HCT116 (cell line): ENCODE measurements around the gene FBXO31. TPM values are rescaled to one million over a fixed set of nuclear protein-coding genes. Genes with fewer than 3 reads are reported as not detected.

Experiments used
- ATAC-seq: fragments of 200-7000 bp; cut with Tn5 transposase; 2 replicates; pipeline ENCODE4 v1.9.1; 2020; ENCODE audit warnings: mild to moderate bottlenecking, moderate library complexity
- BruUV-seq: library from RNA; stranded (reverse); fragments of 400-500 nt; replicated peaks from 2 replicates; lab custom pipeline; 2021; lab: Mats Ljungman, UMichigan
- CTCF ChIA-PET: fragments of 300-600 bp; sonication (Branson Sonifier 250); formaldehyde crosslinking; loops from one replicate; lab custom pipeline; 2021; ENCODE audit warnings: antibody characterized with exemption; lab: Charles Lee
- POLR2A ChIA-PET: fragments of 300-600, 350-600 bp; sonication (Branson Sonifier 250); formaldehyde crosslinking; loops from one replicate; lab custom pipeline; 2021; ENCODE audit warnings: antibody characterized with exemption; lab: Charles Lee
- RAD21 ChIA-PET, 2 experiments: fragments of 300-600 bp; sonication (Branson Sonifier 250); formaldehyde crosslinking; loops; one replicate each; lab custom pipeline; 2023; ENCODE audit warnings: low total read pairs in 2 of 2; ENCODE audit not compliant: uncharacterized antibody in 2 of 2, unreplicated experiment in 2 of 2, low non-redundant PET in 1 of 2; lab: Charles Lee
- DNase-seq: peaks from one replicate; pipeline ENCODE4 v3.0.0-alpha.2; 2010; ENCODE audit warnings: low read depth, low spot score
- H2AFZ ChIP-seq: fragments of 200-600 bp; shearing (Covaris generic), sonication (generic); 2 replicates; pipeline ENCODE4 v1.6.1; 2017; ENCODE audit warnings: low read depth, mixed run types, mixed read lengths, antibody characterized with exemption, low read length; ENCODE audit not compliant: poor library complexity, severe bottlenecking
- H3K27ac ChIP-seq: 2 replicates; pipeline ENCODE4 v1.5.1; 2012; ENCODE audit warnings: low read depth, low read length
- H3K27me3 ChIP-seq: fragments of 200-600 bp; sonication (generic); 2 replicates; pipeline ENCODE4 v1.6.1; 2016; ENCODE audit warnings: mixed run types, low read length, mixed read lengths; ENCODE audit not compliant: insufficient read depth
- H3K36me3 ChIP-seq, 2 experiments: fragments of 200-500 bp in 1 of 2; fragments of 200-600 bp in 1 of 2; sonication (Bioruptor generic) in 1 of 2; sonication (generic) in 1 of 2; 2 replicates each; pipeline versions ENCODE4 v1.5.1 to v1.6.1; 2014 to 2016; ENCODE audit warnings: low read length in 2 of 2, inconsistent platforms in 1 of 2, mixed read lengths in 1 of 2, mixed run types in 1 of 2; ENCODE audit not compliant: insufficient read depth in 2 of 2, control insufficient read depth in 1 of 2
- H3K4me1 ChIP-seq, 2 experiments: fragments of 200-600 bp in 1 of 2; sonication (generic) in 1 of 2; 2 replicates each; pipeline versions ENCODE4 v1.5.1 to v1.6.1; 2012 to 2017; ENCODE audit warnings: low read length in 2 of 2, inconsistent platforms in 1 of 2, mild to moderate bottlenecking in 1 of 2, mixed read lengths in 1 of 2, mixed run types in 1 of 2, moderate library complexity in 1 of 2; ENCODE audit not compliant: insufficient read depth in 2 of 2, control insufficient read depth in 1 of 2
- H3K4me2 ChIP-seq: fragments of 200-600 bp; sonication (generic); 2 replicates; pipeline ENCODE4 v1.6.1; 2017; ENCODE audit warnings: mixed run types, low read length, mixed read lengths
- H3K4me3 ChIP-seq, 2 experiments: fragments of 200-600 bp in 1 of 2; sonication (generic) in 1 of 2; replicated peaks in 1 of 2; 2 replicates each; pipeline ENCODE4 v1.5.1; 2011 to 2016; ENCODE audit warnings: low read length in 2 of 2, control low read depth in 1 of 2, low read depth in 1 of 2, mild to moderate bottlenecking in 1 of 2, mixed read lengths in 1 of 2, mixed run types in 1 of 2
- H3K79me2 ChIP-seq: fragments of 200-600 bp; sonication (generic); 2 replicates; pipeline ENCODE4 v1.6.1; 2017; ENCODE audit warnings: mild to moderate bottlenecking, mixed run types, low read length, moderate library complexity, mixed read lengths; ENCODE audit not compliant: insufficient read depth
- H3K9ac ChIP-seq: fragments of 200-600 bp; sonication (generic); 2 replicates; pipeline ENCODE4 v1.6.1; 2016; ENCODE audit warnings: low read length, mixed read lengths
- H3K9me2 ChIP-seq: fragments of 200-600 bp; sonication (generic), shearing (Covaris generic); 2 replicates; pipeline ENCODE4 v1.6.1; 2017; ENCODE audit warnings: mixed run types, mild to moderate bottlenecking, moderate library complexity; ENCODE audit not compliant: insufficient read depth
- H3K9me3 ChIP-seq, 2 experiments: fragments of 200-500 bp in 1 of 2; fragments of 200-600 bp in 1 of 2; sonication (Bioruptor generic) in 1 of 2; sonication (generic) in 1 of 2; 2 replicates each; pipeline ENCODE4 v1.6.1; 2014 to 2017; ENCODE audit warnings: low read length in 2 of 2, mixed read lengths in 2 of 2, inconsistent platforms in 1 of 2, low read depth in 1 of 2, mild to moderate bottlenecking in 1 of 2, mixed run types in 1 of 2, moderate library complexity in 1 of 2; ENCODE audit not compliant: control insufficient read depth in 1 of 2, insufficient read depth in 1 of 2
- H4K20me1 ChIP-seq: fragments of 200-600 bp; sonication (generic), shearing (Covaris generic); 2 replicates; pipeline ENCODE4 v1.6.1; 2017; ENCODE audit warnings: mixed run types, mild to moderate bottlenecking, moderate library complexity; ENCODE audit not compliant: insufficient read depth
- ATF3 ChIP-seq: IDR thresholded peaks from 2 replicates; pipeline ENCODE4 v1.6.1; 2012
- CEBPB ChIP-seq: IDR thresholded peaks from 2 replicates; pipeline ENCODE4 v1.6.1; 2012; ENCODE audit warnings: low read depth
- CTCF ChIP-seq, 3 experiments: fragments of 200-600 bp in 1 of 3; sonication (generic) in 1 of 3; IDR thresholded peaks in 2 of 3; conservative IDR thresholded peaks in 1 of 3; 2 replicates each; pipeline ENCODE4 v1.5.1; 2012 to 2017; ENCODE audit warnings: low read depth in 2 of 3, low read length in 2 of 3, antibody characterized with exemption in 1 of 3, borderline replicate concordance in 1 of 3, control low read depth in 1 of 3, mild to moderate bottlenecking in 1 of 3, mixed read lengths in 1 of 3, mixed run types in 1 of 3, moderate library complexity in 1 of 3; ENCODE audit not compliant: insufficient read depth in 1 of 3
- EGR1 ChIP-seq: IDR thresholded peaks from 2 replicates; pipeline ENCODE4 v1.6.1; 2012; ENCODE audit warnings: low read depth
- ELF1 ChIP-seq: IDR thresholded peaks from 2 replicates; pipeline ENCODE4 v1.6.1; 2012; ENCODE audit warnings: low read depth, borderline replicate concordance
- EZH2 ChIP-seq: fragments of 200-600 bp; sonication (generic); IDR thresholded peaks from 2 replicates; pipeline ENCODE4 v1.6.1; 2017; ENCODE audit warnings: antibody characterized with exemption, mixed run types
- FOSL1 ChIP-seq: IDR thresholded peaks from 2 replicates; pipeline ENCODE4 v1.6.1; 2012; ENCODE audit warnings: low read depth
- JUND ChIP-seq: IDR thresholded peaks from 2 replicates; pipeline ENCODE4 v1.6.1; 2012
- RAD21 ChIP-seq: IDR thresholded peaks from 2 replicates; pipeline ENCODE4 v1.6.1; 2012; ENCODE audit warnings: low read depth, mild to moderate bottlenecking
- REST ChIP-seq: IDR thresholded peaks from 2 replicates; pipeline ENCODE4 v1.6.1; 2012; ENCODE audit warnings: low read depth
- SIN3A ChIP-seq: IDR thresholded peaks from 2 replicates; pipeline ENCODE4 v1.6.1; 2012; ENCODE audit warnings: low read depth
- SRF ChIP-seq: IDR thresholded peaks from 2 replicates; pipeline ENCODE4 v1.6.1; 2012; ENCODE audit warnings: low read depth
- TCF7L2 ChIP-seq: IDR thresholded peaks from 2 replicates; pipeline ENCODE4 v1.7.0; 2011; ENCODE audit warnings: borderline replicate concordance, inconsistent platforms; ENCODE audit not compliant: insufficient read depth, insufficient read length; ENCODE audit errors: extremely low read depth
- YY1 ChIP-seq: IDR thresholded peaks from 2 replicates; pipeline ENCODE4 v1.6.1; 2011; ENCODE audit warnings: low read length, low read depth, moderate library complexity, mild to moderate bottlenecking; ENCODE audit not compliant: insufficient replicate concordance; ENCODE audit errors: extremely low read depth
- ZFX ChIP-seq: fragments of 450-650 bp; IDR thresholded peaks from 2 replicates; pipeline ENCODE4 v1.6.1; 2017
- ZNF274 ChIP-seq: fragments of 200-500 bp; sonication (Bioruptor generic); IDR thresholded peaks from 2 replicates; pipeline ENCODE4 v1.6.1; 2014; ENCODE audit warnings: mild to moderate bottlenecking, low read depth, low read length, inconsistent platforms
- intact Hi-C: fragments of 100-400 bp; cut with micrococcal nuclease; formaldehyde crosslinking; loops from 2 replicates; pipeline ENCODE4 v1.10.0; 2022
- total RNA-seq: library from RNA; stranded (reverse); gene quantifications from one replicate; pipeline ENCODE4 v1.2.1, GENCODE V29; 2021; ENCODE audit not compliant: unreplicated experiment
- TF ChIP-seq, protein P1 (sequence below): IDR thresholded peaks from 2 replicates; pipeline ENCODE4 v1.6.1; 2011; ENCODE audit warnings: mild to moderate bottlenecking, low read length, moderate library complexity; ENCODE audit not compliant: insufficient replicate concordance; ENCODE audit errors: extremely low read depth

FBXO31 gene
- total RNA-seq, 1 experiment from 2014 or later, result 52.1 TPM

GRCh38 chr16:87333101-87333500 lies 50.5 kb downstream of the FBXO31 start:
- ChIA-PET RAD21 (interaction anchor here in 1 of 2 experiments (0.7 kb wide), 1 partner anchor 28 kb away, joined by 3 read pairs; no protein-coding TSS in a partner anchor), CTCF (interaction anchor here (0.6 kb wide), 1 partner anchor 56 kb away, joined by 3 read pairs; no protein-coding TSS in a partner anchor), POLR2A (no interaction called here)
- TF ChIP-seq ZFX, result no peak
- no peak for TF ChIP-seq SIN3A
- TF ChIP-seq SRF, result no peak
- TF ChIP-seq ZNF274, result no peak
- no peak for TF ChIP-seq RAD21
- TF ChIP-seq REST, result no peak
- TF ChIP-seq YY1, result no peak
- no peak for TF ChIP-seq JUND
- TF ChIP-seq, protein P1, sequence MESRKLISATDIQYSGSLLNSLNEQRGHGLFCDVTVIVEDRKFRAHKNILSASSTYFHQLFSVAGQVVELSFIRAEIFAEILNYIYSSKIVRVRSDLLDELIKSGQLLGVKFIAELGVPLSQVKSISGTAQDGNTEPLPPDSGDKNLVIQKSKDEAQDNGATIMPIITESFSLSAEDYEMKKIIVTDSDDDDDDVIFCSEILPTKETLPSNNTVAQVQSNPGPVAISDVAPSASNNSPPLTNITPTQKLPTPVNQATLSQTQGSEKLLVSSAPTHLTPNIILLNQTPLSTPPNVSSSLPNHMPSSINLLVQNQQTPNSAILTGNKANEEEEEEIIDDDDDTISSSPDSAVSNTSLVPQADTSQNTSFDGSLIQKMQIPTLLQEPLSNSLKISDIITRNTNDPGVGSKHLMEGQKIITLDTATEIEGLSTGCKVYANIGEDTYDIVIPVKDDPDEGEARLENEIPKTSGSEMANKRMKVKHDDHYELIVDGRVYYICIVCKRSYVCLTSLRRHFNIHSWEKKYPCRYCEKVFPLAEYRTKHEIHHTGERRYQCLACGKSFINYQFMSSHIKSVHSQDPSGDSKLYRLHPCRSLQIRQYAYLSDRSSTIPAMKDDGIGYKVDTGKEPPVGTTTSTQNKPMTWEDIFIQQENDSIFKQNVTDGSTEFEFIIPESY, result no peak
- no peak for TF ChIP-seq TCF7L2
- TF ChIP-seq FOSL1, result no peak
- no peak for TF ChIP-seq ATF3
- TF ChIP-seq ELF1, result no peak
- no peak for TF ChIP-seq CTCF (IDR thresholded peaks at IDR 0.05 in 2 of 3, conservative IDR thresholded peaks at IDR 0.05 in 1 of 3; ENCODE audit: borderline replicate concordance in 1 of 3, insufficient read depth in 1 of 3, low read depth in 2 of 3, low read length in 2 of 3)
- no peak for TF ChIP-seq EZH2
- TF ChIP-seq CEBPB, result no peak
- TF ChIP-seq EGR1, result no peak
- Histone ChIP-seq H3K4me1 (no peaks in the 10 kb centered on the region), H3K27ac (no peak overlapping the region), H4K20me1 (no peaks in the 10 kb centered on the region), H3K9me2 (no peaks in the 10 kb centered on the region), H3K4me3 (no peak overlapping the region), H3K4me2 (no peak overlapping the region), H3K9me3 (no peaks in the 10 kb centered on the region), H3K79me2 (peaks cover 14% of the 10 kb centered on the region; the same call in 1 of the 2 replicates), H3K27me3 (no peaks in the 10 kb centered on the region), H3K9ac (no peak overlapping the region), H3K36me3 (peaks cover 29 to 30% of the 10 kb centered on the region in 2 experiments; a peak in 3 of 4 replicates), H2AFZ (no peak overlapping the region)
- ATAC-seq (no peak), DNase-seq (no peak)
- intact Hi-C loops, result no loop called here
- no TSS peak for BruUV-seq
